Stimulated activated CD4-positive, alpha-beta T cell treated with anti-CD3 and anti-CD28 coated beads, Interleukin-12 subunit alpha, Interleukin-12 subunit beta, amount 100 ng/mL, for 48 hours (primary cell): Measurements from ENCODE around the gene SAG.

Experiments
- DNase-seq, 3 donors: peaks; one replicate each; pipeline ENCODE4 v3.0.0-alpha.2; 2020; ENCODE audit warnings: low read depth in 2 of 3, low spot score in 1 of 3

SAG gene

DNA sequence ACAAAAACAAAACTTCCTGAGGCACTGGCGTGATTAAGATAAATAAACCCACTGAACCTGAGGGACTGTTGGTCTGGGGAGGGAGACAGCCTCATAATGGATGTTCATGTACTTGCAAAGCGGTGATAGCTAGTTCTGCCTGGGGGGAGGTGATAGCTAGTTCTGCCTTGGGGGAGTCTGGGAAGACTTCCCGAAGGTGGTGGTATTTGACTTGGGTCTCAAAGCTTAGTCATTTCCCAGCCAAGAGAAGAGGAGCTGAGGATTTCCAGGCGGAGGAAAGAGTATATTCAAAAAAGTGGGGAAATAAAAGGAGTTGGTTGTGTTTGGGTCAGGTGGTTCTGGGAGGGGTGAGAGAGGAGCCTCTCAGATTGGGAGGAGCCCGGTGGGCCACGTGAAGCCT lies 71.4 kb downstream of the SAG start:
- no peak for DNase-seq

DNA sequence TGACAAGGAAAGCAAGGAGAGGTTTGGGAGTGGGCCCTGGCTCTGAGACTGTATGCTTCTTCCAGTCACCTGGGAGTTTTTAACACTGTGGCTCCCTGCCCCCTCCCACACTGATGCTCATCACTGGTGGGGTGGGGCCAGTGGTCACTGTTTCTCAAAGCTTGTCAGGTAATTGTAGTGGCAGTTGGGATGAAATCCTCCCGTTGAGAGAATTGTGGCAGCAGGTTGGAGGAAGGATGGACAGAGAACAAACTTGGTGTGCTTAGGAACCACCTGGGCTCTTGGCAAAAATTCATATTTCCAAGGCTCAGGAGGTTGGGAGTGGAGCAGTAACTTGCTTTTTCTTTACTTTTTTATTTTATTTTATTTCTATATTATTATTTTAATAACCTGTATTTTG lies 71.8 kb downstream of the SAG start:
- DNase-seq, result no peak

DNA sequence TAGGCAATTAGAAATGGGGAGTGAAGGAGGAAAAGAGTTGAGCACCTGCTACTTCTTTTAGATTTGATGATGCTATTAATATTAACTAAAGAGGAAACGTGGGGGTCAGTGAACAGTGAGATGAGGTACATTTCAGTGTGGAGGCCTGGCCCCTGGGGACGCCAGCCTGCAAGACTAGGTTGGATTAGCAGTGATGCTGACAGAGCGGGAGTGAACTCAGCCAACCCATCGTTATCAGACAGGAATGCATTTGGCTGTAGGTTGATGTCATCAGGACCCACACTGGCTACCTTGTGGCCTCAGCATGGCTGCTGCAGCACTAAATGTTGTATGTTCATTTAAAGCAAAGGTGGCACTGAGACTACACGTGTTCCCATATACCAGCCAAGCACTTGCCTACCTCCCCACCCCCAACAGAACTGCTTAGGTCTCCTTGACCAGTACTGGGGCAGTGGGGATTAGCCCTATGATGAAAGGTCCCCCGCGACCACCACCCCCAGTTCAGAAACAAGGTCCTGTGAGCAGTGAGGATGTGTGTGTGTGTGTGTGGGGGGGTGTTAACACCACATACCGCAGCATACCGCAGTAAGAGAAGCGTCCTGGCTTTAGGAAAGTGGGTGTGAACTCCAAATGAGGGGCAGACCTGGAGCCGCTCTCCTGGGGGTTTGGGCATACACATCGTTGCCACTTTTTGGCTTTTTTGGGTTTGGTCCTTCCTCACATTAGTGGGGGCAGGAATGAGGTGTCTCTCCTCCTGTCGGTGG lies 72.7 kb downstream of the SAG start:
- DNase-seq, result no peak

DNA sequence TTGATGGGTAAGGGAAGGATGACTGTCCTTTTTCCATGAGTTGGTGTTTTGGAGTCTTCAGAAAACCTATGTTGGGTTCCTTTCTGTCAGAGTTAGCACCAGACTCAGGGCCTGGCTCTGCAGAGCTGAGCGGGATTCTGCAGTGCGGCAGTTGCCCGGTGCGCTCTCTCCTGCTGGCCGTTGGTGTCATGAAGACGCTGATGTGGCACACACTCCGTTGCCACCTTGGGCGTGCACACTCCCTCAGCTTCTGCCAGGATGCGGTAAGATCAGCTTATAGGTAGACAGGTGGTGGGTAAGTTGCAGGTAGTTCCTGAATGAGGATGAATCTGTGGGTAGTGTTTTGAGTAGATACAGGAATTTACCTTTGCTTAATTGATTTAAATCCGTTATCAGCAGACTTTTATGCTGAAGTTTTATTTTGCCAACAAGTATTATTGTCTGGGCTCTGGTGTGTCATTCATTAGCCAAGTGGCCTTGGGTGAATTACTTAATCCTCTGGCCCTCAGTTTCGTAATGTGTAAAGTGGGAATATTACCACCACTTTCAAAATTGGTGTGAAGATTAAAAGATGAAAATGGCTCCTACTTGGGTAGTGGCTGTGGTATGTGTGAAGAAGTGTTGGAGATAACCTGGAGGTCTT lies 73.5 kb downstream of the SAG start:
- DNase-seq, result no peak

DNA sequence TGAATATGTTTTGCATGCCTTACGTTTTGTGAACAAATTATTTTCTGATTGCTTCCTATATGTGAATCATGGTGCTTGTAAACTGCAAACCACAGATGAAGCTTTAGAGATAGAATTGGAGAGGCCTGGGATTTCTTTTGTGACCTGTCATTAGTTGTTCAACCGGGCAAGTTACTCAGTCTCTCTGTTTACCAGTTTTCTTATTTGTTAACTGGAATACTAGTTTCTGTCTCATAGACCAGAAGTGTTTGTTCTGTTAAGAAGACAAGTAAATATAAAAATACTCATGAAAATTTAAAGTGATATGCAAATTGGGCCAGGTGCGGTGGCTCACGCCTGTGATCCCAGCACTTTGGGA lies 74.0 kb downstream of the SAG start:
- no peak for DNase-seq

DNA sequence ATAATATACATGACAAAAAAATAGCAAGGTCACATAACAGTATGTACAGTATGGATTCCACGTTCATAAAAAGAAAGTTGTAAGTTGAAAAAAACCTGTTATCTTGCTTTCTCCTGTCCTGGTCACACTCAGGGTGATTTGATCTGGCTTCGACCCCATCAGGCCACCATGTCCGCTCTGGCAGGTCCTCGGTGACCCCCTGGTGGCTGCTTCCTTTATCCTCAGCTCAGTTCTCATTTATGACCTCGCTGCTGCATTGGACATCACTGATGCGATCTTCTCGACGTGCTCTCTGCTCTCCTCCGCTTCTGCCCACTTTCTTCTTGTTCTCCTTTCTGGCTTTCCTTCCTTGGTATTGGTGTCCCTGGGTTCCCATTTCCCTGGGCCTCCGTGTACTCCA lies 76.4 kb downstream of the SAG start:
- DNase-seq, result no peak

DNA sequence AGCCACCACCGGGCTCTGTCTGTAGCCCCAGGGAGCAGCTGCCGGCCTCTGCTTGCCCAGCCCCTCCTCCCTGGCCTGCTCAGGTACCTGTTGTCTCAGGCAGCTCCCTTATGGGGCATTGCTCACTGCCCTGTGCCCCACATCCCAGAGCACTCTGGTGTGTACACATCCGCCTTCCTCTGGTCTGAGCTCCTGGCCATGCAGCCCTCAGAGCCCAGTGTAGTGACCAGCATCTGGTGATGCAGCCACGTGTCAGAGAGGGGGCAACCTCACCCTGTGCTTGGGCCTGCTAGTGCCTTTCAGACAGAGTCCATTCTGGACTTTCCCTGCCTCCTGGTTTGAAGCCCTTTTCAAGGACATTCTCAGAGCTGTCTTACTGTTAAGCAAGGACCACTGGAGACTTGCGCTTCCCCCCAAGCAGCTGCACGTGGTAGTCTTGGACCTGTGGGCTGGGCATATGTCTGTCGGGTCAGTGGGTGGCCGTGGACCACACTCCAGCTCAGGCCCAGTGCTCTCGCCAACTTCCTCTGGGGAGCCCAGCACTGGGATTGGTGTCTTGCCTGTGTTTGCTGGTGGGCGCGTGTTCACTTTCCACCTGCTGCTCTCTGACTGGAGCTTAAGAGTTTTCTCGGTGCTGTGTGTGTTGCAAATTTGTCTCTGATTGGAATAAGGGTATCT lies 77.3 kb downstream of the SAG start:
- no peak for DNase-seq

DNA sequence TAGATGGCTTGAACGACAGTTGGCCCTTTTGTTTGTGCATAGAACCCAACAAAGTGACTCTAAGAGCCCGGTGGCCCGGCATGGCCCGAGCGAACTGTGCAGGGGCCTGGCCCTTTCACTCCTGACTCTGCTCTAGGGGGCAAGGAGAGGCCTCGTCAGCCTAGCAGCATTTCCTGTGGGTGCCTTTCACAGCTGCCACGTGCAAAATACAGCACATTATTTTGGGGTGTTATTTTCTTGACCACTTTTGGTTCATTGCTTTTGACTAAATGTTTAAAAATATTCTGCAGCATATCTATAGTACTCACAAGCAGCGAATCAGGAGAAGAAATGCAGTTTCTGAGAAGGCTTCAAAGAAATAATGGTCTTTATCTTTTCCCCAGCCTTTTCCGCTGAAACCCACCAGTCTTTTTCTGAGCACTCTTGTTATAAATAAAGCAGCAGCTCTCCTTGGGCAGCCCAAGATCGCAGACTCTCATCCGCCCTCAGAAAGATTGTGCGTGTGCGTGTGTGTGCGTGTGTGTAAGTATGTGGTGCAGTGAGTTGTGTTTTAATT lies 78.0 kb downstream of the SAG start:
- DNase-seq, result no peak

DNA sequence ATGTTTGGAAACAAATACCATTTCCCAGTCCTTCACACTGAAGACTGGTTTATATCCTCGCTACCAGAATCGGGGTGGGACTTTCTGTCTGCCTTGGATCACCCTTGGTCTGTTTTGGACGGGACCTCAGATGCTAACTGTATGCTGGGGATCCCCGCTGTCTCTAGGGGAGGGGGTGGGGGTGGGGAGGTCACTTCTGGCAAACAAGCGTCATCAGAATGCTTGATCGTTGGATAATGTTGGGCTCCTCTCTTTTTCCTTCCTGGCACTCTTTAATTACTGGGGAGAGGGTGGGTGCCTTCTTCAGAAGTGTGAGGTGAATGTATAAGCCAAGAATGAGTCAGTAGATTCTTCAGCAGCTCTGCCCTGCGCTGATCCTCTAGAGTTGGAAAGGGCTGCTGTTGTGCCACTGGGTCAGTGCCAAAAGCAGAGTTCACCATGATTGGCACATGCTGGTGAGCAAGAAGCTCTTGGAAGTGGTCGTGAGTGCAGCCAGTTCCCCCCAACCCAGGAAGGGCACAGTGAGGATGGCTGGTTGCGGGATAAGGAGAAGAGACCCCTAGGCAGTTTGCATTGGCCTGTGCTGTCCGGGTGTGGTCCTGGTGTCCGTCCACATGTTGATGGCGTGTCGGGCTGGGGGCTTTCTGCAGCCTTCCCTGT lies 78.9 kb downstream of the SAG start:
- no peak for DNase-seq

DNA sequence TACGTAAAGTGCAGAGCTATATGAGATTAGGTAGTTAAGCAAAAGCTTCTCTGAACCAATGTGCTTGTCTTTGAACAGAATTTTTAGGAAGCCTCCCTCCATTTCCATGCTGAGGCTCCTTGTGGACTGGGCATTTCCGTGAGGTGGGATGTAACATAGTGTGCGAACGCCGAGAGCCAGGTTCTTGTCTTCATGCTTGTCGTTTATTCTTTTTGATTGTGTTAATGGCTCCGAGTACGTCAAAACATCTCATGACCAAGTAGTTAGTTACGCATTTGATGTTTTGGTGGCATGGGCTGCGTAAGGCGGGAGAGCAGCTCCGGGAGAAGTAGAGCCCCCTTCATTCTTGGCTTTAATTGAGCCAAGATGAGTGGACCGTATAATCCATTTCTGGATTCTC lies 79.6 kb downstream of the SAG start:
- DNase-seq, result no peak

DNA sequence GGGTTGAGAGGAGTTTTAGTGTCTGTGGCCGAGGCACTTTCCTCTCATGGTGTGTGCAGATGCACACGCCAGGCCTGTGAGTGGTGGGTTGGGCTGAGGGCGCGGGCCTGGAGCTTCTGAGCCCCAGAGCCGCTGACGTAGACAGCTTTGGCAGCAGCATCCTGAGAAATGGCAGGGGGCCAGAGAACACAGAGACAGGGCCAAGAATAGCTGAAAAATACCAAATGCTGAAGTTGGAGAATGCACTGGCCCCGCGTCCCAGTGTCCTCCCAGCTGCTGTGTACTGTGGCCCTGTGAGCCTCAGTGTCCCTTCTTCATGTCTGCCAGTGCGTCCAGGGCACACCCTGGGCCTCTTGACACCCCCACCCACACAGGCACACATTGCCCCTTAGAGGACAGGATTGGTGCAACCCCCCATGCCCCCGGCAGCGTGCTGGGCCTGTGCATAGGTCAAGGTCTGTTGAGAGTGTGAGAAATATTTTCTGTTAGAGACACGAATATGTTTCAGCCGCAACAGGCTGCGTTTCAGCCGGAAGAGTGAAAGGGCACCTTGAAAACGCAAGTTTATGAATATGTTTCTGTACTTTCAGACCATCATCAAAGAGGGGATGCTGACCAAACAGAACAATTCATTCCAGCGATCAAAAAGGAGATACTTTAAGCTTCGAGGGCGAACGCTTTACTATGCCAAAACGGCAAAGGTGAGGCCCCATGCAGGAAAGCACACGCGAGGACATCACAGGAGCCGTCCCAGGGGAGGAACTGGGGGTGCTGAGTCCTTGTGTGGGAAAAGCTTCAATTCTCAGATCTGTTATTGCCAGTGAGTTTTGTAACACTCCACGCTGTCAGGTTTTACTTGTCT lies 80.3 kb downstream of the SAG start:
- no peak for DNase-seq

DNA sequence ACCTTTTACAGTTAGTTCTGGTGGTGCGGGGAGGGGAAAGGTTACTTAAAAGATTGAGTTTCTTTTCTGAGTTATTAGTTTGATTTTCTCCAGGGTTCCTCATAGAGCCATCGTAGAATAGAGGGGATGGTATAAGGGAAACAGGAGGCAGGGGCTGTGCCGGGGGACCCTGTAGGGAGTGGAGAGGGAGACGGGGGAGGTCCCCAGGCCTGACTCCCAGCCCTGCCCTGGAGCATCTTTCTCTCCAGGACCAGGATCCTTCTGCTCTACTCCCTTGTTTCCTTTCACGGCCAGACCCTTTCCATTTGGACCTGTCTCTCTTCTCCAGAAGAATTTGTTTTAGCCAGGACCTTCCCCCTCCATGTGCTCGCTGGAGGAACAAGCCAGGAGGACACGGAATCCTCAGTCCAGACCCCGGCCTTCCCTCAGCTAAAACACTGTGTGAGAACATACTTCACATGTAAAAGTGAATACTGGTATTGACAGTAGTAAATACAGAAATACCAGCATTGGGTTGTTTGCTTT lies 82.0 kb downstream of the SAG start:
- no peak for DNase-seq

DNA sequence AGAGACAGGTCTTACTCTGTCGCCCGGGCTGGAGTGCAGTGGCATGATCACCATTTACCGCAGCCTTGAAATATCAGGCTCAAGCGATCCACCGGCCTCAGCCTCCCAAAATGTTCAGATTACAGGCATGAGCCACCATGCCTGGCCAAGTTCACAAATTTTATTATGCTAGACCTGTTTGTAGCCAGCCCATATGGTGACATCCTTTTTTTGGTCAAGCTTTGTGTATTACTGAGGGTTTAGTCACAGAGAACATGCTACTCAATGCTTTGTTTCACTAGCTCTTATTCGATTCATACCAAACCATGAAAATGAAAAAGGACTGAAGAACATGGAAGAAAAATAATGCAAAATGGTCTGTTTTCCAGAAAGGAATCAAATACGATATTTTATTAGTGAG lies 88.1 kb downstream of the SAG start:
- no peak for DNase-seq
